ENCODE results near the gene ZNF346.

Gene ZNF346

GRCh38 chr5:177092178-177093081, 69.9 kb downstream of the ZNF346 start:
- Mint-ChIP-seq H3K9me3 (no peaks in the 10 kb centered on the region), H3K36me3 (no peaks in the 10 kb centered on the region), H3K27me3 (peaks cover 6% of the 10 kb centered on the region), H3K4me1 (peaks cover 4% of the 10 kb centered on the region), H3K27ac (no peak overlapping the region), H3K4me3 (no peak overlapping the region)

- no peaks in the 10 kb centered on the region for H3K9me3 Mint-ChIP-seq
- H3K27ac Mint-ChIP-seq: no peak overlapping the region
- no peaks in the 10 kb centered on the region for H3K36me3 Mint-ChIP-seq
- no peaks in the 10 kb centered on the region for H3K4me1 Mint-ChIP-seq
- H3K4me3 Mint-ChIP-seq: no peak overlapping the region
- H3K27me3 Mint-ChIP-seq: peaks cover 3% of the 10 kb centered on the region
These were observed 70.7 kb downstream of the ZNF346 start for GRCh38 chr5:177093082-177093712.

- peaks cover 2% of the 10 kb centered on the region for H3K27me3 Mint-ChIP-seq
- no peak overlapping the region for H3K4me3 Mint-ChIP-seq
- no peaks in the 10 kb centered on the region for H3K36me3 Mint-ChIP-seq
- H3K27ac Mint-ChIP-seq: no peak overlapping the region
- H3K4me1 Mint-ChIP-seq: no peaks in the 10 kb centered on the region
- H3K9me3 Mint-ChIP-seq: no peaks in the 10 kb centered on the region
These were observed 71.3 kb downstream of the ZNF346 start for GRCh38 chr5:177093803-177094202.

- Mint-ChIP-seq H3K4me1 (no peaks in the 10 kb centered on the region), H3K27ac (no peak overlapping the region), H3K27me3 (no peaks in the 10 kb centered on the region), H3K9me3 (no peaks in the 10 kb centered on the region), H3K4me3 (no peak overlapping the region), H3K36me3 (no peaks in the 10 kb centered on the region)
These were observed 72.0 kb downstream of the ZNF346 start for GRCh38 chr5:177094224-177095087.

- Mint-ChIP-seq H3K4me1 (no peaks in the 10 kb centered on the region), H3K36me3 (no peaks in the 10 kb centered on the region), H3K27ac (no peak overlapping the region), H3K27me3 (no peaks in the 10 kb centered on the region), H3K9me3 (no peaks in the 10 kb centered on the region), H3K4me3 (no peak overlapping the region)
These were observed 72.7 kb downstream of the ZNF346 start for GRCh38 chr5:177095088-177095669.

GRCh38 chr5:177096162-177097015, 73.9 kb downstream of the ZNF346 start:
- no peaks in the 10 kb centered on the region for H3K4me1 Mint-ChIP-seq
- no peaks in the 10 kb centered on the region for H3K27me3 Mint-ChIP-seq
- H3K9me3 Mint-ChIP-seq: no peaks in the 10 kb centered on the region
- H3K27ac Mint-ChIP-seq: no peak overlapping the region
- no peak overlapping the region for H3K4me3 Mint-ChIP-seq
- no peaks in the 10 kb centered on the region for H3K36me3 Mint-ChIP-seq

- Mint-ChIP-seq H3K4me3 (no peak overlapping the region), H3K9me3 (no peaks in the 10 kb centered on the region), H3K27me3 (no peaks in the 10 kb centered on the region), H3K36me3 (no peaks in the 10 kb centered on the region), H3K27ac (no peak overlapping the region), H3K4me1 (no peaks in the 10 kb centered on the region)
These were observed 74.8 kb downstream of the ZNF346 start for GRCh38 chr5:177097016-177097985.

GRCh38 chr5:177098120-177098469, 75.6 kb downstream of the ZNF346 start:
- Mint-ChIP-seq H3K36me3 (no peaks in the 10 kb centered on the region), H3K4me1 (no peaks in the 10 kb centered on the region), H3K27me3 (no peaks in the 10 kb centered on the region), H3K4me3 (no peak overlapping the region), H3K9me3 (no peaks in the 10 kb centered on the region), H3K27ac (no peak overlapping the region)

GRCh38 chr5:177098470-177099141, 76.1 kb downstream of the ZNF346 start:
- Mint-ChIP-seq H3K27me3 (no peaks in the 10 kb centered on the region), H3K4me3 (no peak overlapping the region), H3K36me3 (no peaks in the 10 kb centered on the region), H3K4me1 (no peaks in the 10 kb centered on the region), H3K27ac (no peak overlapping the region), H3K9me3 (no peaks in the 10 kb centered on the region)

- Mint-ChIP-seq H3K9me3 (no peaks in the 10 kb centered on the region), H3K27ac (no peak overlapping the region), H3K4me3 (no peak overlapping the region), H3K36me3 (no peaks in the 10 kb centered on the region), H3K4me1 (no peaks in the 10 kb centered on the region), H3K27me3 (no peaks in the 10 kb centered on the region)
These were observed 77.1 kb downstream of the ZNF346 start for GRCh38 chr5:177099422-177100093.

- Mint-ChIP-seq H3K9me3 (no peaks in the 10 kb centered on the region), H3K4me1 (no peaks in the 10 kb centered on the region), H3K4me3 (no peak overlapping the region), H3K36me3 (no peaks in the 10 kb centered on the region), H3K27ac (no peak overlapping the region), H3K27me3 (no peaks in the 10 kb centered on the region)
These were observed 78.2 kb downstream of the ZNF346 start for GRCh38 chr5:177100714-177101121.

- no peaks in the 10 kb centered on the region for H3K36me3 Mint-ChIP-seq
- H3K4me3 Mint-ChIP-seq: no peak overlapping the region
- no peak overlapping the region for H3K27ac Mint-ChIP-seq
- H3K9me3 Mint-ChIP-seq: no peaks in the 10 kb centered on the region
- H3K27me3 Mint-ChIP-seq: no peaks in the 10 kb centered on the region
- no peaks in the 10 kb centered on the region for H3K4me1 Mint-ChIP-seq
These were observed 81.2 kb downstream of the ZNF346 start for GRCh38 chr5:177103523-177104253.
